Parathyroid adenoma (tissue), 2 donors: ENCODE data around the gene USP11.

Source experiments
- H2AFZ ChIP-seq: fragments of 300-600 bp; sonication (generic); one replicate; pipeline ENCODE4 v1.7.0; 2017; ENCODE audit warnings: antibody characterized with exemption, mild to moderate bottlenecking
- H3K27ac ChIP-seq: fragments of 300-600 bp; sonication (generic); one replicate; pipeline ENCODE4 v1.7.0; 2017
- H3K27me3 ChIP-seq: fragments of 300-600 bp; sonication (generic); one replicate; pipeline ENCODE4 v1.7.0; 2017; ENCODE audit warnings: low read length; ENCODE audit not compliant: control insufficient read depth, insufficient read depth
- H3K36me3 ChIP-seq: fragments of 300-600 bp; sonication (generic); one replicate; pipeline ENCODE4 v1.7.0; 2017; ENCODE audit warnings: low read length; ENCODE audit not compliant: control insufficient read depth, insufficient read depth
- H3K4me1 ChIP-seq: fragments of 300-600 bp; sonication (generic); one replicate; pipeline ENCODE4 v1.7.0; 2017; ENCODE audit warnings: control low read depth
- H3K4me2 ChIP-seq: fragments of 300-600 bp; sonication (generic); one replicate; pipeline ENCODE4 v1.7.0; 2017; ENCODE audit warnings: low read length
- H3K4me3 ChIP-seq: fragments of 300-600 bp; sonication (generic); one replicate; pipeline ENCODE4 v1.7.0; 2017; ENCODE audit warnings: low read depth, low read length
- H3K79me2 ChIP-seq: fragments of 300-600 bp; sonication (generic); one replicate; pipeline ENCODE4 v1.7.0; 2017; ENCODE audit warnings: control low read depth
- H3K9ac ChIP-seq: fragments of 300-600 bp; sonication (generic); one replicate; pipeline ENCODE4 v1.7.0; 2017; ENCODE audit warnings: mild to moderate bottlenecking
- H3K9me3 ChIP-seq: fragments of 300-600 bp; sonication (generic); one replicate; pipeline ENCODE4 v1.7.0; 2017; ENCODE audit warnings: low read length; ENCODE audit not compliant: control insufficient read depth
- TF ChIP-seq, protein P1 (sequence below): fragments of 300-600 bp; sonication (generic); IDR thresholded peaks from one replicate; pipeline ENCODE4 v1.7.0; 2017; ENCODE audit warnings: antibody characterized with exemption, mild to moderate bottlenecking
- donor health status: primary hyperparathyroidism.

USP11 gene

DNA sequence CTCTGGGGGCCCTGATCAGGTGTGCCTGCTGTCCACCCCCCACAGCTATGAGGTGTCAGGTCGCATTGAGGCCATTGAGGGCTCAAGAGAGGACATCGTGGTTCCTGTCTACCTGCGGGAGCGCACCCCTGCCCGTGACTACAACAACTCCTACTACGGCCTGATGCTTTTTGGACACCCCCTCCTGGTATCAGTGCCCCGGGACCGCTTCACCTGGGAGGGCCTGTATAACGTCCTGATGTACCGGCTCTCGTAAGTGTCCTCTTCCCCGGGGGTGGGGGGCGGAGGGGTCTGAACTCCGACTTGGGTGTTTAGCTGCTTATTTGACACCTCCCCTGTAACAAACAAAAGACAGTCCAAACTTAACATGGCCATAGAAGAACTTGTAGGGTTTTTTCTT lies 10.5 kb downstream of the USP11 start:
- H3K9me3 ChIP-seq = no peaks in the 10 kb centered on the region
- H3K27ac ChIP-seq = no peak overlapping the region
- no peak overlapping the region for H2AFZ ChIP-seq
- H3K9ac ChIP-seq = no peak overlapping the region
- no peak overlapping the region for H3K4me3 ChIP-seq
- no peaks in the 10 kb centered on the region for H3K36me3 ChIP-seq
- TF ChIP-seq, protein P1, sequence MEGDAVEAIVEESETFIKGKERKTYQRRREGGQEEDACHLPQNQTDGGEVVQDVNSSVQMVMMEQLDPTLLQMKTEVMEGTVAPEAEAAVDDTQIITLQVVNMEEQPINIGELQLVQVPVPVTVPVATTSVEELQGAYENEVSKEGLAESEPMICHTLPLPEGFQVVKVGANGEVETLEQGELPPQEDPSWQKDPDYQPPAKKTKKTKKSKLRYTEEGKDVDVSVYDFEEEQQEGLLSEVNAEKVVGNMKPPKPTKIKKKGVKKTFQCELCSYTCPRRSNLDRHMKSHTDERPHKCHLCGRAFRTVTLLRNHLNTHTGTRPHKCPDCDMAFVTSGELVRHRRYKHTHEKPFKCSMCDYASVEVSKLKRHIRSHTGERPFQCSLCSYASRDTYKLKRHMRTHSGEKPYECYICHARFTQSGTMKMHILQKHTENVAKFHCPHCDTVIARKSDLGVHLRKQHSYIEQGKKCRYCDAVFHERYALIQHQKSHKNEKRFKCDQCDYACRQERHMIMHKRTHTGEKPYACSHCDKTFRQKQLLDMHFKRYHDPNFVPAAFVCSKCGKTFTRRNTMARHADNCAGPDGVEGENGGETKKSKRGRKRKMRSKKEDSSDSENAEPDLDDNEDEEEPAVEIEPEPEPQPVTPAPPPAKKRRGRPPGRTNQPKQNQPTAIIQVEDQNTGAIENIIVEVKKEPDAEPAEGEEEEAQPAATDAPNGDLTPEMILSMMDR = no peak
- no peaks in the 10 kb centered on the region for H3K79me2 ChIP-seq
- H3K4me1 ChIP-seq = no peaks in the 10 kb centered on the region
- H3K4me2 ChIP-seq = no peak overlapping the region
- no peaks in the 10 kb centered on the region for H3K27me3 ChIP-seq

- H3K27me3 ChIP-seq = no peaks in the 10 kb centered on the region
- H3K9me3 ChIP-seq = no peaks in the 10 kb centered on the region
- no peak overlapping the region for H3K27ac ChIP-seq
- H3K4me1 ChIP-seq = no peaks in the 10 kb centered on the region
- no peak overlapping the region for H3K9ac ChIP-seq
- H3K36me3 ChIP-seq = no peaks in the 10 kb centered on the region
- TF ChIP-seq, protein P1 = no peak
- no peak overlapping the region for H2AFZ ChIP-seq
- no peak overlapping the region for H3K4me2 ChIP-seq
- no peak overlapping the region for H3K4me3 ChIP-seq
- no peaks in the 10 kb centered on the region for H3K79me2 ChIP-seq
Measured at GRCh38 chrX:47244676-47245075, 11.9 kb downstream of the USP11 start.

DNA sequence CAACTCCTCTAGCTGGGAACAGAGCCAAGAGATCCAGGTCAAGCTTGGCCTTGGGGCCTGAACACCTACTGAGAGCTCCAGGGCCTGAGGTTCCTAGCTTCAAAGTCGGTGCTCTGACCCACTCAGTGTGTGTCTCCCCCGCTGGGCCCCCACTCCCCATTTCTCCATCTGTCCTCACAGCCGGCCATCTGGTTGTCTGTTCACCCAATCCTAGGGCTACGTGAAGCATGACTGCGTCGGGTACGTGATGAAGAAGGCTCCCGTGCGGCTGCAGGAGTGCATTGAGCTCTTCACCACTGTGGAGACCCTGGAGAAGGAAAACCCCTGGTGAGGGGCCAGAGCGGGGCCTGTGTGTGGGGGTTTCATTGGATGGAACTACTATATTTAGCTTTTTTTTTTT lies 12.3 kb downstream of the USP11 start:
- Histone ChIP-seq H3K36me3 (no peaks in the 10 kb centered on the region), H3K4me2 (no peak overlapping the region)

DNA sequence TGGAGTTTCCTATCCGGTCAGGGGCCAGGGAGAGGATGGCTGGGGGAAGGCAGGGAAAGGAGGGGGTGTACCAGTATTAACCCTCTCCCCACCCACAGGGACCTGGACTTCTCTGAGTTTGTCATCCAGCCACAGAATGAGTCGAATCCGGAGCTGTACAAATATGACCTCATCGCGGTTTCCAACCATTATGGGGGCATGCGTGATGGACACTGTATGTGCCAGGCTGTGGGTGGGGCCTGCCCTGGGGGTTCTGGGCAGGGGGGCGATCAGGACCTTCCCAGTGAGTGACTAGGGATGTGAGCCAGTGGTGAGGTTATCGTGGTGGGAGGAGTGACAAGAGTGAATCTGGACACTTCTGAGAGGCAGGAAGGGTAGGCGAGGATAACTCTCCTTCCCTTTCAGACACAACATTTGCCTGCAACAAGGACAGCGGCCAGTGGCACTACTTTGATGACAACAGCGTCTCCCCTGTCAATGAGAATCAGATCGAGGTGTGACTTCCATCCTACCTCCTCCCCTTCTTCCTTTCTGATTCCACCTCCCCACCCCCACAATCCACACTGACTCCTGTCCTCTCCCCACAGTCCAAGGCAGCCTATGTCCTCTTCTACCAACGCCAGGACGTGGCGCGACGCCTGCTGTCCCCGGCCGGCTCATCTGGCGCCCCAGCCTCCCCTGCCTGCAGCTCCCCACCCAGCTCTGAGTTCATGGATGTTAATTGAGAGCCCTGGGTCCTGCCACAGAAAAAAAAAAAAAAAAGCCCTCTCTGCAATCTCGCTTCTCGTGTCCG lies 14.6 kb downstream of the USP11 start:
- Histone ChIP-seq H3K4me3 (no peak overlapping the region), H3K9me3 (no peaks in the 10 kb centered on the region), H3K36me3 (no peaks in the 10 kb centered on the region), H3K4me1 (no peaks in the 10 kb centered on the region), H3K27me3 (no peaks in the 10 kb centered on the region), H3K4me2 (no peak overlapping the region), H3K9ac (no peak overlapping the region), H2AFZ (no peak overlapping the region), H3K27ac (no peak overlapping the region), H3K79me2 (no peaks in the 10 kb centered on the region)
- TF ChIP-seq, protein P1 = no peak

More for the DNA sequence above, 12.3 kb downstream of the USP11 start:
- Histone ChIP-seq H3K27ac (no peak overlapping the region), H3K4me3 (no peak overlapping the region), H2AFZ (no peak overlapping the region), H3K9ac (no peak overlapping the region), H3K79me2 (no peaks in the 10 kb centered on the region), H3K9me3 (no peaks in the 10 kb centered on the region), H3K4me1 (no peaks in the 10 kb centered on the region), H3K27me3 (no peaks in the 10 kb centered on the region)
- TF ChIP-seq, protein P1 = no peak

DNA sequence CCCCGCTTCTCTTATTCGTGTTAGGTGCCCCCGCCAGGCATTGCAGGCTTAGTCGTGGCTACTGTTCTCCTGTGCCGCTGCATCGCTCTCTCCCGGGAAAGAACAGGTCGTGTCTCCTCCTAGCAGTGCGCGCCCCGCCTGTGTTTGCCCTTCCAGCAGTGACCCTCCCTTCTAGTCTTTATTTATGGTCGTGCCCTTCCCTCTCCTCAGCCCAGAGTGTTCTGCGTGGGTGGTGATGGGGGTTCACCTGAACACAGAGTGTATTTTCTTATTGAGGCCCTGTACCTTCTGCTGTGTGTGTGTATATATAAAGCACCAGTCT lies 15.2 kb downstream of the USP11 start:
- H3K27ac ChIP-seq = no peak overlapping the region
- TF ChIP-seq, protein P1 = no peak
- no peaks in the 10 kb centered on the region for H3K4me1 ChIP-seq
- no peaks in the 10 kb centered on the region for H3K36me3 ChIP-seq
- H2AFZ ChIP-seq = no peak overlapping the region
- H3K79me2 ChIP-seq = no peaks in the 10 kb centered on the region
- no peak overlapping the region for H3K4me2 ChIP-seq
- no peaks in the 10 kb centered on the region for H3K9me3 ChIP-seq
- no peak overlapping the region for H3K9ac ChIP-seq
- H3K4me3 ChIP-seq = no peak overlapping the region
- H3K27me3 ChIP-seq = no peaks in the 10 kb centered on the region
